Heart left ventricle (tissue), 16 donors: ENCODE measurements around the gene GOLGA1. TPM values are rescaled to one million over a fixed set of nuclear protein-coding genes. Genes with fewer than 3 reads are reported as not detected.
A peak's percentile ranks its signal among the peaks of the same experiment; 100 is the strongest.
"Not testable (repeated sequence)": the region's sequence is repeated elsewhere in the genome, so short reads cannot be mapped to it uniquely, and the experiment has no call there.

Source experiments
- ATAC-seq, 4 donors: fragments of 200-7000 bp; cut with Tn5 transposase; one replicate each; pipeline ENCODE4 v1.9.1; 2020 to 2022; ENCODE audit warnings: moderate library complexity in 4 of 4, mild to moderate bottlenecking in 3 of 4, moderate number of reproducible peaks in 1 of 4
- DNase-seq, 5 donors: peaks; one replicate each; pipeline ENCODE4 v3.0.0-alpha.2; 2020
- H3K27ac ChIP-seq, 12 donors: fragments of 200-600 bp; sonication (generic) in 4 of 12; one replicate each; pipeline versions ENCODE4 v1.5.0 to v1.8.0; 2016 to 2022; ENCODE audit warnings: mild to moderate bottlenecking in 2 of 12
- H3K27me3 ChIP-seq, 9 donors: fragments of 200-600 bp; sonication (generic) in 2 of 9; one replicate each; pipeline versions ENCODE4 v1.5.1 to v1.8.0; 2016 to 2022; ENCODE audit warnings: mild to moderate bottlenecking in 3 of 9
- H3K36me3 ChIP-seq, 9 donors: fragments of 200-600 bp; sonication (generic) in 2 of 9; one replicate each; pipeline versions ENCODE4 v1.5.0 to v1.8.0; 2018 to 2022; ENCODE audit warnings: mild to moderate bottlenecking in 2 of 9
- H3K4me1 ChIP-seq, 12 donors: fragments of 200-600 bp; sonication (generic) in 4 of 12; one replicate each; pipeline versions ENCODE4 v1.5.0 to v1.8.0; 2016 to 2022; ENCODE audit warnings: mild to moderate bottlenecking in 3 of 12
- H3K4me3 ChIP-seq, 12 donors: fragments of 200-600 bp; sonication (generic) in 4 of 12; one replicate each; pipeline versions ENCODE4 v1.5.0 to v1.8.0; 2017 to 2022; ENCODE audit warnings: mild to moderate bottlenecking in 9 of 12, moderate library complexity in 4 of 12
- H3K9me3 ChIP-seq, 12 donors: fragments of 200-600 bp; sonication (generic) in 4 of 12; one replicate each; pipeline versions ENCODE4 v1.5.0 to v1.8.0; 2016 to 2022; ENCODE audit warnings: mild to moderate bottlenecking in 1 of 12
- POLR2A ChIP-seq, 2 donors: fragments of 450-650 bp; IDR thresholded peaks; one replicate each; pipeline ENCODE4 v1.6.1; 2017; ENCODE audit warnings: antibody characterized with exemption in 2 of 2, mild to moderate bottlenecking in 2 of 2, moderate library complexity in 2 of 2
- WGBS, 4 donors: extraction: QIAGEN DNeasy Blood & Tissue Kit in 2 of 4; methylation state at CpG; one replicate each; pipeline versions ENCODE4 v1.1.5 to v1.1.7; 2013 to 2018; 5-methylcytosine and 5-hydroxymethylcytosine counted together
- intact Hi-C, 10 donors: fragments of 100-400 bp; cut with DNase I; formaldehyde crosslinking; loops; one replicate each; pipeline versions ENCODE4 v1.11.1 to v1.14.2; 2022
- polyA plus RNA-seq, 2 donors: library from polyadenylated mRNA; stranded (reverse); fragments of 200-250 nt; gene quantifications; one replicate each; pipeline ENCODE4 v1.2.3, GENCODE V29; 2013
- total RNA-seq, 9 donors: library from RNA; depleted of rRNA in 2 of 9; stranded (reverse); fragments of >200 nt in 2 of 9; fragmentation: NEBNext Ultra II Directional in 3 of 9; extraction: Animal tissue kit (Norgen Biotek cat#: 25700) in 3 of 9; gene quantifications; one replicate each; pipeline versions ENCODE4 v1.1.0 to v1.2.4, GENCODE V29; 2016 to 2023
- TF ChIP-seq, protein P1 (sequence below), 12 donors: fragments of 200-600 bp; sonication (generic) in 4 of 12; IDR thresholded peaks; one replicate each; pipeline versions ENCODE4 v1.5.0 to v1.8.0; 2018 to 2022; ENCODE audit warnings: antibody characterized with exemption in 12 of 12, mild to moderate bottlenecking in 5 of 12
- donor health status: ischemic (EF 13 %, LVEDD 7.1; RV severe dilation, severe dysfunction).
- donor health status: healthy with polysubstance abuse.
- donor health status: DM: no; HTN: yes; CAD: no.
- donor health status: DM: no; HTN: no; CAD: no.
- donor health status: ischemic (EF 25% LVEDD 6.9; RV normal size, moderate dysfunction).
- donor health status: ischemic (EF 25% LVEDD 5.7; RV mildly dilated, moderate dysfunction).
- donor health status: healthy.
- donor health status: DM: yes; HTN: yes; CAD: no.
- donor health status: ischemic (EF 35%, LVEDD 5.7; RV mildly dilated, moderate dysfunction).
- donor health status: nonischemic (EF 11% LVEDD 7.7; RV severe dilation, severe dysfunction).
- donor health status: DM: yes; HTN: yes; CAD: no.
- donor health status: PGD.
- donor health status: ischemic (EF 29% LVEDD 5.4; RV normal size, mild dysfunction).
- donor health status: nonischemic (EF 23%, LVEDD 6.1; RV moderate dilation, normal function).

Gene GOLGA1
- total and polyA plus RNA-seq, 11 donors = 5.8 to 22.9 (median 15.4) TPM

DNA sequence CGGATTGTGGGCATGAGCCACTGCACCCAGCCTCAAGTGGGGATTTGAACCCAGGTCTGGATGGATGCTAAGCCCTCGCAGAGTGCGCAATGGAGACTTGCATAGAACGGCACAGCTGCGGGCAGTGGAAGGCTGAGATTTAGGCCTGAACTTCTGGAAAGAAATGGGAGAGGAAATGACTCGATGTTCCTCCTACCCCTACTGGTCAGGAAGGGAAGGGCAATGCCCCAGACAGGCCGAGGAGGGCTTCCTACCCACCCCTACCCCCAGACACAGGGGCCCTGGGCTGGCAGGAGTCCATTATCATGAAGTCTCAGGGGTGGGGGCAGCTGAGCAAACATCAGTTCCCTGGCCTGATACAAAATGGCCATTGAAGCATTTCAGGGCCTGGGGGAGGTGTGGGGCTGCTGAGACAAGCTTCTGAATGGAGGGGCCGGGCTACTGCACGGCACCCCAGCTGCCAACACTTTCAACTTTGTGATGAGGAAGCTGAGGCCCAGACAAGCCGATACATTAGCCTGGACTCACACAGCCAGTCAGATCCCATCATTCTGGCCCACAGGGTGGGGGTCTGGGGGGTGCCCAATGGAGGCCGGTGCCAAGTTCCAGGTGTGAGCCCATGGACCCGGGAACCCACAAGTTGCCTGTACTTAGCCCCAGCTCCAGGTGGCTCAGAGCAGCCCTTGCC is 101.1 kb downstream of the GOLGA1 start:
- ATAC-seq (peak in 1 of 4 donors; percentile 24), DNase-seq (peak in 1 of 5 donors; percentile 31)
- Histone ChIP-seq H3K27ac (peak overlapping the region in 7 of 12 donors; percentile 5 to 54 (median 45)), H3K4me1 (peaks cover 0 to 31% (median 13%) of the 10 kb centered on the region in 12 donors), H3K4me3 (no peak overlapping the region), H3K9me3 (no peaks in the 10 kb centered on the region), H3K36me3 (no peaks in the 10 kb centered on the region), H3K27me3 (no peaks in the 10 kb centered on the region)
- intact Hi-C loops = loop anchor here in 2 of 10 donors (5.0 kb wide), 2 partner anchors 42 to 57 kb away; no protein-coding TSS in a partner anchor
- 51 to 74% (median 69%) methylated on average over 7 to 12 of the region's 12 CpGs for WGBS, 4 donors
- TF ChIP-seq, protein P1, sequence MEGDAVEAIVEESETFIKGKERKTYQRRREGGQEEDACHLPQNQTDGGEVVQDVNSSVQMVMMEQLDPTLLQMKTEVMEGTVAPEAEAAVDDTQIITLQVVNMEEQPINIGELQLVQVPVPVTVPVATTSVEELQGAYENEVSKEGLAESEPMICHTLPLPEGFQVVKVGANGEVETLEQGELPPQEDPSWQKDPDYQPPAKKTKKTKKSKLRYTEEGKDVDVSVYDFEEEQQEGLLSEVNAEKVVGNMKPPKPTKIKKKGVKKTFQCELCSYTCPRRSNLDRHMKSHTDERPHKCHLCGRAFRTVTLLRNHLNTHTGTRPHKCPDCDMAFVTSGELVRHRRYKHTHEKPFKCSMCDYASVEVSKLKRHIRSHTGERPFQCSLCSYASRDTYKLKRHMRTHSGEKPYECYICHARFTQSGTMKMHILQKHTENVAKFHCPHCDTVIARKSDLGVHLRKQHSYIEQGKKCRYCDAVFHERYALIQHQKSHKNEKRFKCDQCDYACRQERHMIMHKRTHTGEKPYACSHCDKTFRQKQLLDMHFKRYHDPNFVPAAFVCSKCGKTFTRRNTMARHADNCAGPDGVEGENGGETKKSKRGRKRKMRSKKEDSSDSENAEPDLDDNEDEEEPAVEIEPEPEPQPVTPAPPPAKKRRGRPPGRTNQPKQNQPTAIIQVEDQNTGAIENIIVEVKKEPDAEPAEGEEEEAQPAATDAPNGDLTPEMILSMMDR (IDR thresholded peaks at IDR 0.05) = peak; percentile 15 to 56 (median 40)
- TF ChIP-seq POLR2A (IDR thresholded peaks at IDR 0.05) = no peak

DNA sequence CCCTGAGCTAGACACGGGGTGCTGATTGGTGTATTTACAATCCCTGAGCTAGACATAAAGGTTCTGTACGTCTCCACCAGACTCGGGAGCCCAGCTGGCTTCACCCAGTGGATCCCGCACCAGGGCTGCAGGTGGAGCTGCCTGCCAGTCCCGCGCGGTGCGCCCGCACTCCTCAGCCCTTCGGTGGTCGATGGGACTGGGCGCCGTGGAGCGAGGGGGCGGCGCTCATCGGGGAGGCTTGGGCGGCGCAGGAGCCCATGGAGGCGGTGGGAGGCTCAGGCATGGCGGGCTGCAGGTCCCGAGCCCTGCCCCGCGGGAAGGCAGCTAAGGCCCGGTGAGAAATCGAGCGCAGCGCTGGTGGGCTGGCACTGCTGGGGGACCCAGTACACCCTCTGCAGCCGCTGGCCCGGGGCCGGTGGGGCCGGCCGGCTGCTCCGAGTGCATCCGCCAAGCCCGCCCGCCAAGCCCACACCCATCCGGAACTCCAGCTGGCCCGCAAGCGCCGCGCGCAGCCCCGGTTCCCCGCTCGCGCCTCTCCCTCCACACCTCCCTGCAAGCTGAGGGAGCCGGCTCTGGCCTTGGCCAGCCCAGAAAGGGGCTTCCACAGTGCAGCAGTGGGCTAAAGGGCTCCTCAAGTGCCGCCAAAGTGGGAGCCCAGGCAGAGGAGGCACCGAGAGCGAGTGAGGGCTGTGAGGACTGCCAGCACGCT is 102.2 kb downstream of the GOLGA1 start:
- DNase-seq = not testable (repeated sequence)
- peak overlapping the region in 1 of 12 donors; percentile 36 for H3K4me3 ChIP-seq
- intact Hi-C loops = loop anchor here in 1 of 10 donors (5.0 kb wide), 1 partner anchor 41 kb away; no protein-coding TSS in a partner anchor

DNA sequence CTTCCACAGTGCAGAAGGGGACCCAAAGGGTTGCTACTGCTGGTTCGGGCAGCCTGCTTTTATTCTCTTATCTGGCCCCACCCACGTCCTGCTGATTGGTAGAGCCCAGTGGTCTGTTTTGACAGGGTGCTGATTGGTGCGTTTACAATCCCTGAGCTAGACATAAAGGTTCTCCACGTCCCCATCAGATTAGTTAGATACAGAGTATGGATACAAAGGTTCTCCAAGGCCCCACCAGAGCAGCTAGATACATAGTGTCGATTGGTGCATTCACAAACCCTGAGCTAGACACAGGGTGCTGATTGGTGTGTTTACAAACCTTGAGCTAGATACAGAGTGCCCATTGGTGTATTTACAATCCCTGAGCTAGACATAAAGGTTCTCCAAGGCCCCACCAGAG is 102.8 kb downstream of the GOLGA1 start:
- not testable (repeated sequence) for H3K27ac ChIP-seq, H3K4me3 ChIP-seq, ATAC-seq, H3K36me3 ChIP-seq, H3K27me3 ChIP-seq, H3K9me3 ChIP-seq, DNase-seq
- peaks cover 0 to 43% (median 24%) of the 10 kb centered on the region in 12 donors for H3K4me1 ChIP-seq
- 69 to 80% (median 73%) methylated on average over 5 of the region's 5 CpGs for WGBS, 4 donors
- intact Hi-C loops = loop anchor here in 1 of 10 donors (5.0 kb wide), 1 partner anchor 41 kb away; no protein-coding TSS in a partner anchor

More for the DNA sequence above, 102.2 kb downstream of the GOLGA1 start:
- not testable (repeated sequence) for H3K27ac ChIP-seq, ATAC-seq, H3K36me3 ChIP-seq, H3K27me3 ChIP-seq, H3K9me3 ChIP-seq
- WGBS, 4 donors = 73 to 90% (median 84%) methylated on average over 11 to 47 of the region's 52 CpGs
- H3K4me1 ChIP-seq = peaks cover 0 to 41% (median 22%) of the 10 kb centered on the region in 12 donors

GRCh38 chr9:124835026-124835557 is 105.8 kb downstream of the GOLGA1 start:
- peak; percentile 91 to 96 (median 91) for DNase-seq
- no peaks in the 10 kb centered on the region for H3K27me3 ChIP-seq
- no peaks in the 10 kb centered on the region for H3K36me3 ChIP-seq
- peak overlapping the region; percentile 75 to 95 (median 88) for H3K27ac ChIP-seq
- peaks cover 0 to 58% (median 41%) of the 10 kb centered on the region in 12 donors for H3K4me1 ChIP-seq
- TF ChIP-seq, protein P1 (IDR thresholded peaks at IDR 0.05) = no peak
- no peak for TF ChIP-seq POLR2A (IDR thresholded peaks at IDR 0.05)
- 7 to 20% (median 16%) methylated on average over 9 to 13 of the region's 13 CpGs for WGBS, 4 donors
- H3K4me3 ChIP-seq = peak overlapping the region in 2 of 12 donors; percentile 4 to 14
- no peaks in the 10 kb centered on the region for H3K9me3 ChIP-seq
- peak; percentile 45 to 62 (median 54) for ATAC-seq
- intact Hi-C loops = loop anchor here in 1 of 10 donors (2.0 to 5.0 kb wide), 2 partner anchors 18 to 38 kb away; partner anchors contain the start of gene WDR38
